Calu3 (cell line): ENCODE results near the gene E2F1. TPM values are rescaled to one million over a fixed set of nuclear protein-coding genes. Genes with fewer than 3 reads are reported as not detected.

Experiments used
- BruUV-seq: library from RNA; stranded (reverse); fragments of 400-500 nt; replicated peaks from 2 replicates; lab custom pipeline; 2021; lab: Mats Ljungman, UMichigan
- CTCF ChIA-PET: fragments of 300-600 bp; sonication (Branson Sonifier 250); formaldehyde crosslinking; loops from one replicate; lab custom pipeline; 2022; ENCODE audit warnings: antibody characterized with exemption; lab: Charles Lee
- DNase-seq: peaks from one replicate; pipeline ENCODE4 v3.0.0; 2022
- H3K27ac Mint-ChIP-seq: one replicate; pipeline ENCODE4 v1.8.0; 2022; ENCODE audit warnings: mixed read lengths; ENCODE audit not compliant: unreplicated experiment
- H3K27me3 Mint-ChIP-seq: one replicate; pipeline ENCODE4 v1.8.0; 2022; ENCODE audit warnings: mixed read lengths; ENCODE audit not compliant: unreplicated experiment
- H3K36me3 Mint-ChIP-seq: one replicate; pipeline ENCODE4 v1.8.0; 2022; ENCODE audit warnings: mild to moderate bottlenecking, moderate library complexity, mixed read lengths; ENCODE audit not compliant: insufficient read depth, unreplicated experiment
- H3K4me1 Mint-ChIP-seq: one replicate; pipeline ENCODE4 v1.8.0; 2022; ENCODE audit warnings: mild to moderate bottlenecking, low read depth, mixed read lengths; ENCODE audit not compliant: unreplicated experiment
- H3K4me3 Mint-ChIP-seq: one replicate; pipeline ENCODE4 v1.8.0; 2022; ENCODE audit warnings: mild to moderate bottlenecking, low read depth, moderate library complexity, mixed read lengths; ENCODE audit not compliant: unreplicated experiment
- H3K9me3 Mint-ChIP-seq: one replicate; pipeline ENCODE4 v1.8.0; 2022; ENCODE audit warnings: low read depth, mixed read lengths; ENCODE audit not compliant: unreplicated experiment
- CTCF ChIP-seq: fragments of 200-600 bp; IDR thresholded peaks from one replicate; pipeline ENCODE4 v1.8.0; 2022; ENCODE audit warnings: antibody characterized with exemption; ENCODE audit not compliant: unreplicated experiment
- intact Hi-C: fragments of 100-400 bp; cut with micrococcal nuclease; formaldehyde crosslinking; loops from one replicate; pipeline ENCODE4 v1.10.0; 2022; ENCODE audit not compliant: unreplicated experiment
- total RNA-seq: library from RNA; stranded (reverse); gene quantifications from 2 replicates; pipeline ENCODE4 v1.2.3, GENCODE V29; 2022

Gene E2F1
- total RNA-seq, 1 experiment from 2014 or later, result 62.3 TPM

GRCh38 chr20:33679758-33680485 lies 6.3 kb downstream of the E2F1 start:
- Mint-ChIP-seq H3K36me3 (peaks cover 52% of the 10 kb centered on the region), H3K27ac (no peak overlapping the region), H3K27me3 (no peaks in the 10 kb centered on the region), H3K9me3 (no peaks in the 10 kb centered on the region), H3K4me3 (no peak overlapping the region), H3K4me1 (peaks cover 27% of the 10 kb centered on the region)
- DNase-seq, result no peak
- BruUV-seq, result no TSS peak
- TF ChIP-seq CTCF, result no peak
- CTCF ChIA-PET, result interaction anchor here (0.9 to 1.1 kb wide), 2 partner anchors 12 to 235 kb away, joined by 3 to 4 read pairs; no protein-coding TSS in a partner anchor
- intact Hi-C loops, result no loop called here

- CTCF ChIA-PET, result interaction anchor here (0.7 to 1.1 kb wide), 2 partner anchors 10 to 12 kb away, joined by 3 to 4 read pairs; no protein-coding TSS in a partner anchor
- intact Hi-C loops, result no loop called here
- no TSS peak for BruUV-seq
- Mint-ChIP-seq H3K36me3 (peaks cover 57% of the 10 kb centered on the region), H3K9me3 (no peaks in the 10 kb centered on the region), H3K27ac (no peak overlapping the region), H3K27me3 (no peaks in the 10 kb centered on the region), H3K4me3 (no peak overlapping the region), H3K4me1 (peaks cover 24% of the 10 kb centered on the region)
- no peak for DNase-seq
- no peak for TF ChIP-seq CTCF
These were observed 8.0 kb downstream of the E2F1 start for GRCh38 chr20:33677991-33678702.

- CTCF ChIA-PET, result interaction anchor here (0.6 kb wide), 1 partner anchor 10 kb away, joined by 4 read pairs; no protein-coding TSS in a partner anchor
- no TSS peak for BruUV-seq
- Mint-ChIP-seq H3K9me3 (no peaks in the 10 kb centered on the region), H3K4me3 (no peak overlapping the region), H3K4me1 (peaks cover 22% of the 10 kb centered on the region), H3K27ac (no peak overlapping the region), H3K27me3 (no peaks in the 10 kb centered on the region), H3K36me3 (peaks cover 59% of the 10 kb centered on the region)
- intact Hi-C loops, result no loop called here
- no peak for DNase-seq
- no peak for TF ChIP-seq CTCF
These were observed 9.2 kb downstream of the E2F1 start for GRCh38 chr20:33676652-33677645.

GRCh38 chr20:33676121-33676520 lies 10.1 kb downstream of the E2F1 start:
- no TSS peak for BruUV-seq
- intact Hi-C loops, result no loop called here
- no peak for DNase-seq
- no peaks in the 10 kb centered on the region for H3K9me3 Mint-ChIP-seq
- H3K27ac Mint-ChIP-seq, result no peak overlapping the region
- TF ChIP-seq CTCF, result no peak
- H3K4me1 Mint-ChIP-seq, result peaks cover 18% of the 10 kb centered on the region
- no peaks in the 10 kb centered on the region for H3K27me3 Mint-ChIP-seq
- CTCF ChIA-PET, result interaction anchor here (0.6 kb wide), 1 partner anchor 9 kb away, joined by 4 read pairs; no protein-coding TSS in a partner anchor
- H3K36me3 Mint-ChIP-seq, result peaks cover 56% of the 10 kb centered on the region
- H3K4me3 Mint-ChIP-seq, result no peak overlapping the region
